GM19023 (cell line): Measurements from ENCODE around the gene CD209.
"Not testable (repeated sequence)": the region's sequence is repeated elsewhere in the genome, so short reads cannot be mapped to it uniquely, and the experiment has no call there.

Experiments used
- ATAC-seq: cut with Tn5 transposase; IDR thresholded peaks from one replicate; pipeline ENCODE4 v1.9.1; 2021; ENCODE audit warnings: mild to moderate bottlenecking, moderate library complexity; ENCODE audit not compliant: unreplicated experiment

Gene CD209, protein sequence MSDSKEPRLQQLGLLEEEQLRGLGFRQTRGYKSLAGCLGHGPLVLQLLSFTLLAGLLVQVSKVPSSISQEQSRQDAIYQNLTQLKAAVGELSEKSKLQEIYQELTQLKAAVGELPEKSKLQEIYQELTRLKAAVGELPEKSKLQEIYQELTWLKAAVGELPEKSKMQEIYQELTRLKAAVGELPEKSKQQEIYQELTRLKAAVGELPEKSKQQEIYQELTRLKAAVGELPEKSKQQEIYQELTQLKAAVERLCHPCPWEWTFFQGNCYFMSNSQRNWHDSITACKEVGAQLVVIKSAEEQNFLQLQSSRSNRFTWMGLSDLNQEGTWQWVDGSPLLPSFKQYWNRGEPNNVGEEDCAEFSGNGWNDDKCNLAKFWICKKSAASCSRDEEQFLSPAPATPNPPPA

DNA sequence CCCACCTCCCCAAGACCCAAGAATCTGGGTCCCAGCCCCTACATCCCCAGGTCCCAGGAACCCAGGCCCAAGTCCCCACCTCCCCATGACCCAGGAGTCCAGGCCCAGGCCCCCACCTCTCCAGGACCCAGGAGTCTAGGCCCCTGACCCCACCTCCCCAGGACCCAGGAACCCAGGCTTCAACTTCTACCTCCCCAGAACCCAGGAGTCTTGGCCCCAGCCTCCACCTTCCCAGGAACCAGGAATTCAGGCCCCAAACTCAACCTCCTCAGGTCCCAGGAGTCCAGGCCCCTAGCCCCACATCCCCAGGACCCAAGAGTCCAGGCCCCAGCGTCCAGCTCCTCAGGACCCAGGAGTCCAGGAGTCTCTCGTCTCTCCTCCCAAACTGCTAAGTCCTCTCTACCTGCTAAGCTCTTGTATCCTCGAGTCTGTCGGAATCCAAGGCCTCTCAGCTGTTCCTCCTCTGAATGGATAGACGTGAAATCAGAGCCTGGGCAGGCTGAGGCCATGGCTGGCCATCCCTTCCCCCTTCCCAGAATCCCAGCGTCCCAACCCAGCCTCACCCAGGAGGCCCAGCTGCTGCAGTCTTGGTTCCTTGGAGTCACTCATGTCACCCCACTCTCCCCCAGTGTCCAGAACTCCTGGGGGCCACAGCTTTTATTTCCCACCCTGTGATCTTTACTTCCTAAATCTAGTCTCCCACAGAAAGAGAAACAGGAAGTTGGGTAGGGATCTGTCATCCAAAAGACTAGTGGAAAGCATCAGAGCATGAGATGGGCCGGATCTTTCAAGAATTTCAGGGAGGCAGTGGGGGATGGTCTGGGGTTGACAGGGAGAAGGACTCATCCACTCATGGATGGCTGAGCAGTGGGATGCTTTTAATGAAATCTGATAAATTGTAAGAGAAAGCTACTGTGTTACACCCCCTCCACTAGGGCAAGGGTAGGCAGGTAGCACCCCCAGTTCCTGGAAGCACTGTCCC, at the start of gene CD209:
Gene CD209 (minus strand): TSS at position 632 of the 982 bp plus-strand sequence. CDS start 23 bp downstream, at position 609.
- no peak for ATAC-seq

DNA sequence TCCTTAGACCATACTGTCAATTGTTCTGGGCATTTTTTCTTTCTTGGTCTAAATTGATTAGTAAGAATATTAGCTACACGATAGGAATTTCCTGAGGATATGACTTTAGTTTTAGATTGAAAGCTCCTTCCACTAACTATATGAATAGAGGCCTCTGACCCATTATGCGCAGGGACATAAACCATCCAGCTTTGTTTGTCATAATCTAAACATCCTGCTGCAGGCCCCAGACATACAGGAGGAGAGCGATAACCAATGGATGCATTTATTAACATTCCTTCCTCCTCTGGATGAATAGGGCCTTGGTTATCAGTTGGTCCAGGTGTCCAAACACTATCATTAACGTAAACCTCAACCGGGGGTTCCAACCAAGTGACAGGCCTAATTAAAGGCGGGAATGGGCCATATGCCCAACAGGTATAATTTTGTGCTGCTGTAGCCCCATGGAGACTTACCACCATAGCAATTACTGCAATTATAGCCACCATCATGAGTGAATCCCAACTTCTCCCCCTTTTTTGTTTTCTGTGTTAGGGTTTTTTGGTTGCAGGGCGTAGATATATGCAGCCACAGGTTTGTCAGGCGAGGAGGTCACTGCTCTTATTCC, 48.3 kb upstream of the CD209 start:
- ATAC-seq: no peak

DNA sequence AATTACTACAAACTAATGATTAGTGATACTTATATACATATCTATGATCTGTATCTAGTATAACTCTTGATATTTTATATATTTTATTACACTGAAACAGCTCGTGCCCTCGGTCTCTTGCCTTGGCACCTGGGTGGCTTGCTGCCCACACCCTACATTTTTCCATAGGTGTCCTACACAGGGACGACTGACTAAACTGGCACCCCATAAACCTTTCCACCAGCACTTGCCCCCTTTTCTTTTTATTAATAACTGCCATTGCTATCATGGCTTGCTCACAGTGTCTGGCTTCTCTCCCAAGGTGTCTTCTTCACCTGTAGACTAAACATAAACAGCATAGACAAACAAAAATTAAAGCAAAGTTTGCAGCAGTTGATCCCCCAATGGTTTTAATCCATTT, 46.2 kb upstream of the CD209 start:
- no peak for ATAC-seq

DNA sequence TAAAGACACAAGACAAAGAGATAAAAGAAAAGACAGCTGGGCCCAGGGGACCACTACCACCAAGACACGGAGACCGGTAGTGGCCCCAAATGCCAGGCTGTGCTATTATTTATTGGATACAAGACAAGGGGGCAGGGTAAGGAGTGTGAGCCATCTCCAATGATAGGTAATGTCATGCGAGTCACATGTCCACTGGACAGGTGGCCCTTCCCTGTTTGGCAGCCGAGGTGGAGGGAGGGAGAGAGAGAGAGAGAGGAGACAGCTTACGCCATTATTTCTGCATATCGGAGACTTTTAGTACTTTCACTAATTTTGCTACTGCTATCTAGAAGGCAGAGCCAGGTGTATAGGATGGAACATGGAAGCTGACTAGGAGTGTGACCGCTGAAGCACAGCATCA, 45.4 kb upstream of the CD209 start:
- ATAC-seq: not testable (repeated sequence)

DNA sequence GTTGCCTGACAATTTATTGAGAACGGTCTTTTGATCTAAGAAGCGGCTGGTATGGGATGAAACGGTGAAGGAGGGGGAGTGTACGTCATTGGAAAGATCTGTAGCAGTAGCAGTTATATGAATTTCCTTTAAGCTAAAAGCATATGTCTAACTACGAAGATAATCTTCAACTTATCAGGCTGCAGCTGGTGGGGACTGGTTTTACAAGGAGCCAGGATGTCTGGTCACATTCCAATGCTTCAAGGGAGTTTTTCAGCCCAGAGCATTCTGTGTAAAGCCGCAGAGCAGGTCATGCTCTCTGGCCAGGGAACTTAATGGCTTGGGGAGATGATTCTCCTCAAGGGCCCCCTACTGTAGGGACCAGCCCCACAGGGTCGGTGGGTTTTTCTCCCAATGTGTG, 44.9 kb upstream of the CD209 start:
- no peak for ATAC-seq

DNA sequence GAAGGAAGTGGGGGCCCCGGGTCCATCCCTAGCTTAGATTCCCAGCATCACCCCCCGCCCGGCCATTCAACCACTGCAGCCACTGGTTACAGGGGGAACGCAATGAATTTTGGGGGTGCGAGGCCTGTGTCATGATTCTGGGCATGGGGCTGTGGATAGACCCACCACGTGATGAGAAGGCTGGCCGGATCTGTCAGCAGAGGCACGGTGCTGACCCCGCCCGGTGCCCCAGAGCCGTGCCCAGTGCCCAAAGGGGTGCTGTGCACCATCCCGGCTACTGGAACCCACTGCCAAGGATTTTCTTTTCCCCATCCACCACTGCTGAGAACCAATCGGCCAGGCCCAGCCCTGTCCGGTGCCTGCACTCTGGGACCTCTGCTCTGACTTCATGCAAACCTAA, 43.1 kb upstream of the CD209 start:
- no peak for ATAC-seq

DNA sequence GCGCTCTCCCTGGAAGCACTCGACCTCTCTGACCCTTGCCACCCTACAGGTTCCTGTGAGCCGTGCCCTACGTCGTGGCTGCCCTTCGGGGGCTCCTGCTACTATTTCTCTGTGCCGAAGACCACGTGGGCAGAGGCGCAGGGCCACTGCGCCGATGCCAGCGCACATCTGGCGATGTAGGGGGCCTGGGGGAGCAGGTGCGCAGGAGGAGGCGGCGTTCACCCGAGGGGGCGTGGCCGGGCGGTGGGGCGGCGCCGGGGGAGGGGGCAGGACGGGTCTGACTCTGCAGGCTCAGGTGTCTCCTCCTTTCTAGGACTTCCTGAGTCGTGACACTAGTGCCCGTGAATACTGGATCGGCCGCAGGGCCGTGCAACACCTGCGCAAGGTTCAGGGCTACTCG, 42.1 kb upstream of the CD209 start:
- ATAC-seq: no peak

DNA sequence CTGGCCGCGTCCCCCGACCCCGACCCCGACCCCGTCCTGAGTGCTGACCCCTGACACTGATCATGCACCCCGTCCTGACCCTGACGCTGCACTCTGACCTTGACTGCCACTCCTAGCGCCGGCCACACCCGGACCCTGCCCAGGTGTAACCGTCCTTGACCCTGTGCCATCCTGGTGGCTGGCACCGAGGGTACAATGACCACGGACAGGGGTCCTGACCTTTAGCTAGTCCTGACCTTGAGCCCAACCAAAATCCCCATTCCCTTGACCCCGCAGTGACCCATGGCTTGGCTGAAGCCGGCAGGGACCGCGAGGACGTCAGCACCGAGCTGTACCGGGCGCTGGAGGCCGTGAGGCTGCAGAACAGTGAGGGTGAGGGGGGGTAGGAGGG, 41.6 kb upstream of the CD209 start:
- no peak for ATAC-seq

DNA sequence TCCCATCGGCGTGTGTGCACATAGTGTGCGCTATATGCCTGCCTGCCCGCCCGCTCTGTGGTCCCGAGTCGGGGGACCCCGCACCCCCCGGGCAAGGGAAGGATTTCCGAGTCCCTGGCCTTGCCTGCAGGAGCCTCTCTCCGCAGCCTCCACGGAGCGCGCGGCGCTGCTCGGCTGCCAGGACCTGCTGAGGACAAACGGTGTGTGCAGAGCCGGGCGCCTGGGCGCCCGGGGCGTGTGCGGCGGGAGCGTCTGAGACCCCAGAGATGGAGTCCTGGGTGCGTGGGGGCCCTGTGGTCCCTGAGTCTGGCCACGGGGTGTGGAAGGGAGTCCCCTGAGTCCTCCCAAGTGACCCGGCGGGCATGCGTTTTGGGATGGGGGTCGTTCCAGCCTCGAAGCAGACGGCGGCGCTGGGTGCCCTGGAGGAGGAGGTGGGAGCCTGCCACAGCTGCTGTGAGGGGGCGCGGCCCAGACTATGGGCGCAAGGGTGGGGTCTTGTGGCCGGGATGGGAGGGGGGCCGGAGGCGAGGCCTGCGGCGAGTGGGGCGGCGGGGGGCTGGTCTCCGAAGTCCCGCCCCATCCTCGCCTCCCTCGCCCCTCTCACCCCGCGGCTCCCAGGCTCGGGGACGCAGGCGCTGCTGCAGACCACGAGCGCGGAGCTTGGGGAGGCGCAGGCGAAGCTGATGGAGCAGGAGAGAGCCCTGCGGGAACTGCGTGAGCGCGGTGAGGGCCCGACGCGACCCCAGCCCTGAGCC, 41.0 kb upstream of the CD209 start:
- ATAC-seq: no peak

DNA sequence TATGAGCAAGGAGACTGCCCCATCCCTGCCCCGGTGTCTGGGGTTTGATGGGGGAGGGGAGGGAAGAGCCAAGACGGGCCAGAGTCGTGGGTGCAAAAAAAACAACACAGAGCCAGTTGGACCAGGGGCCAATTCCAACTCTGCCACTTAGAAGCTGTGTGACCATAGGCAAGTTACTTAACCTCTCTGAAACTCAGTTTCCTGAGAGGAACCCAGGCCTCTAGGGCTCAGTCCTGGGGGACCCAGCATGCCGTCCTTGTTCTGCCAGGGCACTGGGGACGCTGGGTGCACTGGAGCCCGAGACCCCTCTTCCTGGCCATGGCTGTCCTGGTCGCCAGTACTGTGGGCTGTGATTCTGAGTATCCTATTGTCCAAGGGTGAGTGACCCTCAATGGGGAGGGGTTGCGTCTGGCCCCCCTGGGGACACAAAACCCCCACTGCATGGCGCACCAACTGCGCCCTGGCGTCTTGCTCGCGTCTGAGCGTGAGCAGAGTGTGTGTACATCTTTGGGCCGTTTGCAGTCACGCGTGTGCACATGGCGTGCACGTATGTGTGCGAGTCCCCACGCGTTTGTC, 40.4 kb upstream of the CD209 start:
- no peak for ATAC-seq

DNA sequence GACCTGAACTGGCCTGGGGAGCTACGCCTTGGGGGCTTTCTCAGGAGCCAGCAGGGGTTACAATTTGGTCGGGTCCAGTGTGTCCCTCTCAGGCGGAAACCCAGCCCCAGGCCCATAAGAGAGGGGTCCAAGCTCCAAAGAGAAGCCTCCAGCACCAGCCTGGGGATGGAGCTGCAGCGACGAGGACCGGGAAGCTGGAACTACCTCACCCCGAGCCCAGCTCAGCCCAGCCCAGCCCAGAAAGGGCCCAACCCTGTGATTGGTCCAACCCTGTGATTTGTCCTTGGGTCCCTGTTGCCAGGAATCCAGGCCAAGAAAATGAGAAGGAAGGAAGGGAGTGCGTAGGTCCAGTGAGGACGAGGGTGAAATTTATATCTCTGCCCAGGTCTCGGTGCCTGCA, 39.8 kb upstream of the CD209 start:
- no peak for ATAC-seq

DNA sequence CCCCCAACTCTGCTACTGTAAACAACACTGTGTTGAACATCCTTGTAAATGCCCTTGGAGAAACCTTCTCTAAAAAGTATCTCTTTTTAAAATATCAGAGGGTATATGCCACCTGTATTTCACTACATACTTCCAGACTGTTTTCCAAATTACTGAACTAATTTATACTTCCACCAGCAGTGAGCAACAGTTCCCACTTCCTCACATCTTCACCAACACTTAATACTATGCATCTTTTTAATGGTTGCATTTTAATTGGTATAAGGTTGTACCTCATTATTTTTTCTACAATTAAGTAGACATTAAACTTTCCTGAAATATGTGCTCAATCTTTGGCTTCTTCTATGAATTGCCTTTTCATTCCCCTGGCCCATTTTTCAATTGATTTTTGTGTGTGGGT, 37.5 kb upstream of the CD209 start:
- ATAC-seq: no peak

DNA sequence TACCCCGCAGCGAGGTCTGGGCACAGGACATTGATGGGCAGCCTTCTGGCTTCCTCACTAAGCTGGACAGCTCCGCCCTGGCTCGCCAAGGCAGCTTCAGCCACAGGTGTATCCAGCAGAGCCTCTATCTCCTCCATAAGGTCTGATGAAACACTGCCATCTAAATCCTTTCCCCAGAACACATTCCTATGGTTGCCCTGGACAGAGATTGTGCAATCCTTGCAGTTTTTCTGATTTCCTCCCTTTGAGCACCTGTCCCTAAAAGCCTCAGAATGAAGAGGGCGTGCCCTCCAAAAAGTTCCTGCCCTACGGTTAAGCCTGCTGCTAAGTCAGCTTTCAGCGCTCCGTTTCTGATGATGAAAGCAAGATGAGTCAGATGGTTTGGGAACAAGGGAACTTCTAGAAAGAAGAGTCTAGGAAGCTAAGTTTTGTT, 36.7 kb upstream of the CD209 start:
- ATAC-seq: no peak

DNA sequence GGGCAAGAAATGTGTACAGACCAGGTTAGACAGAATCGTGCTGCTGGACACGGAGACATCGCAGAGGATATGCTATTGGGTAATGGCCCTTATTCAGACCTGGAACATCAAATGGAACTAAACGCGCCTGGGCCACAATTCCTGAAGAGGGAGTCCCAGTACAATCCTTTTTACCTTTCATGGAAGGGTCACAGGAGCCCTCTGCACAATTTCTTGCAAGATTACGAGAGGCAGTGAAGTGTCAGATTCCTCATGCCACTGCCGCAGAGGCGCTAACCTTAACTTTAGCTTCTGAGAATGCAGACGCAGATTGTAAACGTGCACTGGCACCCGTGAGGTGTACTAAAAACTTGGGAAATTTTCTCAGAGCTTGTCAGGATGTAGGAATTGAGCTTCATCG, 33.8 kb upstream of the CD209 start:
- ATAC-seq: no peak

DNA sequence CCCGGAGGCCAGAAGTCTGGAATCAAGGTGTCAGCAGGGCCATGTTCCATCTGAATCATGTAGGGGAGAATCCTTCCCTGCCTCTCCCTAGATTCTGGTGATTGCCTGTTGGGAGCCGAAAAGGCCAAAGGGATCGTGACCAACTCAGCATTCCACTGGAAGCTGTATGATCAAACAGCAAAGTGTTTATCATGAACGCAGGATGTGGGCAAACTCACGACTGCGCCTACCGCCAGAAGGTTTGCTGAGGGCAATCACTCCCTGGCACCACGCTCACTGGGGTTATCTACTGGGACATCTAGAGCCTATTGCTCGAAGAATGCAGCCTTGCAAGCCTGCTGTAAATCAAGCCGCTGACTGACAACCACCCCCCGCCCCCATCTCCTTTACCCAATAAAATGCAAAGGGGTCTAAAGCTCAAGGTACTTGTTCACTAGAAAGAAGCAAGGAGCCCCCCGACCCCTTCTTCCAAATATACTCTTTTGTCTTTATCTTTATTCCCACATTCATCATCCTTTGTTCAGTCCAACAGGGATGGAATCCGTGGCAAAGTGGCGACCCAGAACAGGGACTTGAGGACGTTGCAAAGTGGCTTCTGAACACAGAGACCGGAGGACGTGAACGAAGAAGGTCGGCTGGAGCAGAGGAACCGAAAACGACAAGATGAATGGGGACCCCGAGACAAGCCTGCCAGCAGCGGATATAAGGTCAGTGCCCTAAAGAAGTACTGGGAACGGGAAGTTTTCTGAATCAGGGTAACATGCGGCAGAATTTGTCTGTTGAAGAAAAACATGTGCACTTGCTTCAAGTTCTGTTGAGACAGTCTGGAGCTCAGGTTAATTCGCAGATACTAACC, 32.5 kb upstream of the CD209 start:
- ATAC-seq: no peak

DNA sequence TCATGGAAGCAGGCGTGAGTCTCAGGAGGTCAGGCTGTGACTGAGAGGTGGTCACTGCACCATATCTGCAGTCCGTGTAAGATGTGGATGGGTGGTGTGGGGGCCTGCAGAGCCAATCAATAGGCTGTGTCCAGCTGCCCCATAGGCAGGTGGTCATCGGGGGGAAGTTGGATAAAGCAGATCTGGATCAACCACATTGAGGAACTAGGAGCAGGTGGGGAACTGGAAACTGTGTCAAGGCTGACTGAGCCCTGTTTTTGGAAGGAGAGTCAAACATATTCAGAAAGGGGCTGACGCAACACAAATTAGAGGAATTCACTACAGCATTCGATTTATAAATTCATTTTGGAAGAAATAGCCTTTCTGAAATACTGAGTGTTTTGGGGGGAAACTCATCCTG, 30.7 kb upstream of the CD209 start:
- no peak for ATAC-seq

DNA sequence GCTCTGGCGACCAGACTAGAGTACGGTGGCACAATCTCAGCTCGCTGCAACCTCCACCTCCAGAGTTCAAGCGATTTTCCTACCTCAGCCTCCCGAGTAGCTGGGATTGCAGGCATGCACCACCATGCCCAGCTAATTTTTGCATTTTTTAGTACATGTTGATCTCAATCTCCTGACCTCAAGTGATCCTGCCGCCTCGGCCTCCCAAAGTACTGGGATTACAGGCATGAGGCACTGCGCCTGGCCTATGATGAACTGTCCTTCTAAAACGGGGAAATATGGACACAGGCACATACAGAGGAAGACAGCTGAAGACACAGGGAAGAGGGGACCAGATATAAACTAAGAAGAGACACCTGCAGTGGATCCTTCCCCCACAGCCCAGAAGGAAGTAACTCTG, 28.4 kb upstream of the CD209 start:
- ATAC-seq: no peak

DNA sequence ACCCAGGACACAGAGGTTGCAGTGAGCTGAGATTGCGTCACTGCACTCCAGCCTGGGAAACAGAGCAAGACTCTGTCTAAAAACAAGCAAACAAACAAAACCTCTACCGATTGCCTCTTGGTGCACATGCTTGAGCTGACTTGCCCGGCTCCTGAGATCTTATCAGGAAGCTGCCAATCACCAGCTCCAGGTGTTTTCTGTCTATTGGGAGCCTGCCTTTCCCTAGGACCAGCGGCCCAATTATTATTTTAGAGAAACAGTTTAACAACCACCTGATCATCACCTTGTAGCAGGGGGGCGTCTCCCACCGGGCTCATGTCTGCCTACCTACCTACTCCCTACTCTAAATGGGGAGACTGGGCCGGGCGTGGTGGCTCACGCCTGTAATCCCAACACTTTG, 26.5 kb upstream of the CD209 start:
- no peak for ATAC-seq

DNA sequence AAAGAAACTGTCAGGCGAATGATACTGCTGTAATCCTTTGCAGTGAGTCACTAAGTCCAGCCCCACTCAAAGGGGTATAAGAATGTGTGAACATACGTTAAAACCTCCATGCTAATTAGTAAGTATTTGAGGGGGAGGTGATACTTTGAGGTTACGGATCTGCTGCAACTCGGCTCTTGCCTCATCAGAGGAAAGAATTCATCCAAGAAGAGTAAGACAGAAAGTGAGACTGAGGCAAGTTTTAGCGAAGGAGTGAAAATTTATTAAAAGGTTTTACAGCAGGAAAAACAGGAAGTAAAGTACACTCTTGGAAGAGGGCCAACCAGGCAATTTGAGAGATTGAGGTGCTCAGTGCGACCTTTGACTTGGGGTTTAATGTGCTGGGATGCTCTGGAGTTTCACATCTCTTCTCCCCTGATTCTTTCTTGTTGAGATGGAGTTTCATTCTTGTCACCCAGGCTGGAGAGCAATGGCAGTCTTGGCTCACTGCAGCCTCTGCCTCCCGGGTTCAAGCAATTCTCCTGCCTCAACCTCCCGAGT, 25.5 kb upstream of the CD209 start:
- ATAC-seq: peak; percentile 54
